ENCODE data around the gene NSUN7.
"Not testable (repeated sequence)": the region's sequence is repeated elsewhere in the genome, so short reads cannot be mapped to it uniquely, and the experiment has no call there.

Gene NSUN7

GRCh38 chr4:40749717-40750460, at the start of gene NSUN7:
NSUN7 (plus strand) TSS chr4:40749955; CDS start chr4:40750694, 739 bp downstream.
- DNase-seq, result peak; percentile 84

- peak; percentile 97 for DNase-seq
Measured at GRCh38 chr4:40702137-40702799, 47.5 kb upstream of the NSUN7 start.

- no peak for DNase-seq
Measured at GRCh38 chr4:40702800-40703151, 47.0 kb upstream of the NSUN7 start.

GRCh38 chr4:40704073-40704472, 45.7 kb upstream of the NSUN7 start:
- no peak for DNase-seq

GRCh38 chr4:40710484-40711254, 39.1 kb upstream of the NSUN7 start:
- no peak for DNase-seq

GRCh38 chr4:40713001-40713400, 36.8 kb upstream of the NSUN7 start:
- not testable (repeated sequence) for DNase-seq

- DNase-seq, result peak; percentile 32
Measured at GRCh38 chr4:40713798-40714197, 36.0 kb upstream of the NSUN7 start.

- peak; percentile 74 for DNase-seq
Measured at GRCh38 chr4:40718586-40718985, 31.2 kb upstream of the NSUN7 start.

GRCh38 chr4:40719008-40719623, 30.6 kb upstream of the NSUN7 start:
- DNase-seq, result peak; percentile 87

- no peak for DNase-seq
Measured at GRCh38 chr4:40720351-40720750, 29.4 kb upstream of the NSUN7 start.

GRCh38 chr4:40720916-40721315, 28.8 kb upstream of the NSUN7 start:
- no peak for DNase-seq

- no peak for DNase-seq
Measured at GRCh38 chr4:40721730-40722171, 28.0 kb upstream of the NSUN7 start.

- peak; percentile 23 for DNase-seq
Measured at GRCh38 chr4:40722576-40723161, 27.1 kb upstream of the NSUN7 start.

GRCh38 chr4:40723728-40724127, 26.0 kb upstream of the NSUN7 start:
- no peak for DNase-seq

GRCh38 chr4:40728333-40728732, 21.4 kb upstream of the NSUN7 start:
- DNase-seq, result no peak

GRCh38 chr4:40729555-40729954, 20.2 kb upstream of the NSUN7 start:
- no peak for DNase-seq

GRCh38 chr4:40730091-40730679, 19.6 kb upstream of the NSUN7 start:
- DNase-seq, result no peak

- no peak for DNase-seq
Measured at GRCh38 chr4:40731361-40731760, 18.4 kb upstream of the NSUN7 start.

GRCh38 chr4:40731792-40732245, 17.9 kb upstream of the NSUN7 start:
- no peak for DNase-seq

GRCh38 chr4:40733752-40734151, 16.0 kb upstream of the NSUN7 start:
- no peak for DNase-seq

- no peak for DNase-seq
Measured at GRCh38 chr4:40734497-40734896, 15.3 kb upstream of the NSUN7 start.

- peak; percentile 37 for DNase-seq
Measured at GRCh38 chr4:40736910-40737309, 12.8 kb upstream of the NSUN7 start.

Data from NCI-H526 treated with DMSO at 0.1 percent for 48 hours (cell line).